ENCODE results near the gene MAGI1. TPM values are rescaled to one million over a fixed set of nuclear protein-coding genes. Genes with fewer than 3 reads are reported as not detected.

MAGI1 gene
- total RNA-seq, 1 donor from 2014 or later = 74.8 TPM

DNA sequence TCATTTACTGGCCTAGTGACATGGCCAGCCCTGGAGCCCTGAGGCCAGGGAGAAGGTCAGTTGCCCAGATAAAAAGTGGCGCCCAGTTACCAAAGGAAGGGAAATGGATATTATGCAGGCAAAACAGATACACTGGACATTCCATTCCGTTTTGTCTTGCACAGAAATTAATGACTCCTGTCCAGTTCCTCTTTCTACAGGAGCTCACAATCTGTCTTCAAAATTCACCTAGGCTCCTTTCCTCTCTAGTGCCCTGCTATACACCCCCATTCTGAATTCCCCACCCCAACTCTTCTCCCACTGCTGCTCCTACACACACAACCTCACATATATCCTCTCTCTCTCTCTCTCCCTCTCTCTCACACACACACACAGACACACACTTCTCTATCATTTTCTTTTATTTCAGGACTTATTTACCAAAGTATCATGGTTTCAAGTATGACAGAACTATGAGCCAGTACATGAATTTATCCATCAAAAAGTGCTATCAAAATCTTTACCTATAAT lies 229.0 kb downstream of the MAGI1 start:
- DNase-seq (ENCODE audit: low spot score) = no peak

DNA sequence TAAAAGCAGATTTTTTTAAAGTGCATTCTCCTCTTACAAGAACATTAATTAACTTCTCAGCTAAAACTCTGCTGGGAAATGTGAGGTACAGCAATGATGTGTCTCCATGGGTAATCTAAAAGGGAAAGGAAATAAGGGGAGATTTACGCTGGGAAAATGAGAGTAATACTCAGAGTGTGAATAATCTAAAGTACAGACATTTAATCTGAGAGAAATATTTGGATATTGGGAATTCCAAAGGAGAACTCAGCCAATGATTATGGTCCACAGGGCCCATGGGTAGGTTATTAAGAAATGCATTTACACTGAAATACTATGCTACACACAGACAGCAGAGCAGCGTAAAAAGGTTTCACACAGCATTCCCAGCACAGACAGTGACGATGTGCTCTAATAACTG lies 229.9 kb downstream of the MAGI1 start:
- DNase-seq (ENCODE audit: low spot score) = no peak

GRCh38 chr3:65808407-65808806 lies 230.3 kb downstream of the MAGI1 start:
- no peak for DNase-seq (ENCODE audit: low spot score)

- no peak for DNase-seq (ENCODE audit: low spot score)
These were observed 231.5 kb downstream of the MAGI1 start for GRCh38 chr3:65807225-65807624.

DNA sequence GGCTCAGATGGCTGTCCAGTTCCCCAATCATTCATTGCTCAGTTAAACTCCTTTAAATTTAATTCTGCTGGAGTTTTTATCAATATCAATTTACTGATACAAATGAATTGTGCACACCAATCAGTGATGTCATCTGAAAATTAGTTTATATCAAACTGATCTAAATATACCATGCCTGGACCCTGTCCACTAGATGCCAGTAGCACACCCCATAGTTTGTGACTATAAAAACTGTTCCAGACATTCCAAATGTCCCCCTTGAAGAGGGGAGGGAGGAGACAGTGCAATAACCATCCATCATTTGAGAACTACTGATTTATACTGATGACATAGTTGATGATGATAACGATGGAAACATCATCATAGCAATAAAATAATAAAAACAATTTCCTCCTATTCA lies 232.1 kb downstream of the MAGI1 start:
- DNase-seq (ENCODE audit: low spot score) = no peak

DNA sequence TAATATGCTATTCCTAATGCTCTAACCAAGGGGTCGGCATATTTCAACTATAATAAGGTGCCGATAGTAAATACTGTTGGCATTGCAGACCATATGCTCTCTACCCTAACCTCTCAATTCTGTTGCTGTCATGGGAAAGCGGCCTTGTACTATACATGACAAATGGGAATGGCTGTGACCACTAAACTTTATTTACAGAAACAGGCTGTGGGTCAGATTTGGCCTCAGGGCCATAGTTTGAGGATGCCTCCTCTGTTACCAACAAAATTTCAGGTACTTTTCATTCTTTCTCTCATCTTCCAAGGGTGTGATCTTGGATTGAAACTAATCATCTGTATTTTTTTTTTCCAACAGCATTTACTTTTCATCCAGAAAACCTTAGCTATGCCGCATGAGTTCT lies 242.0 kb downstream of the MAGI1 start:
- no peak for DNase-seq (ENCODE audit: low spot score)

GRCh38 chr3:65795166-65795565 lies 243.6 kb downstream of the MAGI1 start:
- DNase-seq (ENCODE audit: low spot score) = no peak

DNA sequence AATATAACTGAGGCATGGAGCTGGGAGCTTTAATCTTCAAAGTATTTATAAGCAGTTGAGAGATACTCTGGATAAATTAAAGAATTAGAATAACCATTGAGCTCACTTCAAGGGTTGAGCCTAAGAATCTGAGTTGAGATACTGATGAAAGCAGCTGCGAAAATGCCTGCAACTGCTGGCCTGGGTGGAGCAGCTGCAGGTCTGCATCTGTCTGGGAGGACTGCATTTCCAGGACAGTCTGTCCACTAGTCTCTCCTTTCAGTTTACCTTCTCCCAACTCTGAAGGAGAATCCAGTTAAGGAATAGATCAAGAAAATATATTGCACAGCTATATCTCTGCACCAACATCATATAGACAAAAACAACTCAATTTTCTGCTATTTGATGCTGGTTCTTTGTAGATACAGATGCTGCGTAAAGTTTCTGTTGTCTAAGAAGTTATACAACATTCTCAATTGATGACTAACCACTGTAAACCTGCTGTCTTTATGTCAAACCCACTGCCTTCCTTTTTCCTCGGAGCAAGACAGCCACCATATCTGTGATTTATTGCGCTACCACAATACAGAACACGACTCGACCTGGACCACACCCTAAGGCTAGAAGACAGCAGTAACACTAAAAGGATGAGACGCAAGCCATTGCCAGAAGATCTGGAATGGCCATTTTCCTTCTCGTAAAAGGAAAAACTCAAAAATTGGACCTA lies 245.1 kb downstream of the MAGI1 start:
- DNase-seq (ENCODE audit: low spot score) = no peak

- DNase-seq (ENCODE audit: low spot score) = no peak
These were observed 250.3 kb downstream of the MAGI1 start for GRCh38 chr3:65788461-65788860.

DNA sequence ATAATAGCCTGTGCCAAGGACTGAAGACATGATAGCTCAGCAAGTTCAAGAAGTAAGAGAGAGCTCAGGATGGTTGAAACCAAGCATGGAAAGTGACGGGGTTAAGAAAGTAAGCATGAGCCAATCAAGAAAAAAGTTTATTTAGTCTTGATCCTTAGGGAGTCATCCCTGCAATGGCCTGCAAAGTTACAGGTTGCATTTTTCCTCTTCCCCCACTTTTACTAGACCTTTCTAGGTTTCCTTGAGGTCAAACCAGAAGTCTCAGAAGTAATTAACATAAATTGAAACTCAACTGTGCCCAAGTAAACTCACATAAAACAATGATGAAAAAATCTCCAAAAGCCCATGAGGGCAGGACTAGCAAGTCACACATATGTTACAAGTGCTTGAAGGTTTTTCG lies 250.9 kb downstream of the MAGI1 start:
- no peak for DNase-seq (ENCODE audit: low spot score)

- no peak for DNase-seq (ENCODE audit: low spot score)
These were observed 251.4 kb downstream of the MAGI1 start for GRCh38 chr3:65787340-65787739.

DNA sequence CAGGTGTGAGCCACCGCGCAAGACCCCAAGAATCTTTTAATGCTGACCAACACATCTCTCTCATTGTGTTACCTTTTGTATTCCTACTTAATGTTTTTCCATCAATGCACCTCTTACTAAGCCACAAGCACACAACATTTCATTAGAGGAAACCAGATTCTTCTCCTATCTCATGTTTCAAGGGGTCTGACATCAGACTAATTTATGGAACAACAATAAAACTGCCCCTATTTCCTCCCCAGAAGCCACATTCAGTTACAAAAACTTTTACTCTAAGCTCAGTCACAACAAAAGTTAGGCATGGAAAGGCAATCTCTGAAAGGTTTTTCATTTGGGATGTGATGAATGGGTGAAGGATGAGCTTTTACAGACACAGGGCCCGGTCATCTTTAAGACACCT lies 251.8 kb downstream of the MAGI1 start:
- no peak for DNase-seq (ENCODE audit: low spot score)

- no peak for DNase-seq (ENCODE audit: low spot score)
These were observed 253.6 kb downstream of the MAGI1 start for GRCh38 chr3:65785065-65785645.

GRCh38 chr3:65783117-65783516 lies 255.6 kb downstream of the MAGI1 start:
- DNase-seq (ENCODE audit: low spot score) = no peak

GRCh38 chr3:65781594-65781993 lies 257.1 kb downstream of the MAGI1 start:
- DNase-seq (ENCODE audit: low spot score) = no peak

DNA sequence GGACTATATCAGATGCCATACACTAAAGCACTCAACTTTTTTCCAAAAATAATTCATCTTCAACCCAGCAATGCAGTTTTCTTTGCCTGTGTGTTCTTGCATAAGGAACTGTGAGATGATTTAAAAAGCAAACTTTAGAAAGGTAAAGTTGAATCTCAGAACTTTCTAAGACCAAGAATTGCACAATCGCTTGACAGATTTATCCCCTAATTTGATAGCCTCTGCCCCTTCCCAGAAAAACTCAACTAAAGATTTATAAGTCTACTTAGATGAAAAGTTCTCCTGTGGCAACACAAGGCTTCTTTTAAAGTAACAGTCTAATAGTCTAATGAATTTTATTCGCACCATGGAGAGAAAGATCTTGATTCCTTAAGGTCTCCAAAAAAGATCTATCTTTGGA lies 259.3 kb downstream of the MAGI1 start:
- no peak for DNase-seq (ENCODE audit: low spot score)

GRCh38 chr3:65778968-65779367 lies 259.8 kb downstream of the MAGI1 start:
- no peak for DNase-seq (ENCODE audit: low spot score)

- DNase-seq (ENCODE audit: low spot score) = no peak
These were observed 261.7 kb downstream of the MAGI1 start for GRCh38 chr3:65777050-65777449.

DNA sequence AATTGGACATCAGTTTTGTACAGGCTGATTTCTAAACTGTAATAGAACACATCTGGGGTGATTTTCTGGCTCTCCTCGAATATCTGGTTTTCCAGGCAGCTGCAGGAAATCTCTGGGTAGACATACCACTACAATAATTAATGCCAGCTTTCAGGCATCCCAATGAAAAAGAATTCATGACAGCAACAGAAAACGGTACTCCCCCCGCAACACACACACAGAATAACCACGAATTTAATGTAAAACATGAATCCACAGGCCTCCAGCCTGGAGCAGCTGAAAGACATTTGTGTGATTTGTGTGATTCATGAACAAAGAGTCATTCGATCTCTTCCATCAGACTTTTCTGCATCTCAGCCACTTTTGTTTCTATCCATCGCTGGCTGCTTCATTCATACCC lies 262.2 kb downstream of the MAGI1 start:
- no peak for DNase-seq (ENCODE audit: low spot score)

DNA sequence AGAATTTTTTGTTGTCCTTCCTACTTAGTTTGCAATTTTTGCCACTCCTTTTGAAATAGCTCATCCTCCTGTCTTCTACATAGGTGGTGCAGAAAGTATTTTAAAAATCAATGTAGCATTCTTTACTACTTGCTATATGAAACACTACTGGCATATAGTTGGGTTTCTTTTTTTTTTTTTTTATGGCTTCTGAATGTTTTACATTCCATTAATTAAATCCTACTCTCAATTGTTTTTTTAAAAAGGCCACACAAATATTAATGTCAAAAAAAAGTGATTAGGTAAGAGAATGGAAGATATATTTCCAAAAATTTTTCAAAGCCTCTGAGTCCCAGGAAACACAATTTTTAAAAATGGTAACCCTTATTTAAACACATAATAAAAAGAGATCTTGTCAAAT lies 262.6 kb downstream of the MAGI1 start:
- DNase-seq (ENCODE audit: low spot score) = no peak

GRCh38 chr3:65772758-65773157 lies 266.0 kb downstream of the MAGI1 start:
- no peak for DNase-seq (ENCODE audit: low spot score)

DNA sequence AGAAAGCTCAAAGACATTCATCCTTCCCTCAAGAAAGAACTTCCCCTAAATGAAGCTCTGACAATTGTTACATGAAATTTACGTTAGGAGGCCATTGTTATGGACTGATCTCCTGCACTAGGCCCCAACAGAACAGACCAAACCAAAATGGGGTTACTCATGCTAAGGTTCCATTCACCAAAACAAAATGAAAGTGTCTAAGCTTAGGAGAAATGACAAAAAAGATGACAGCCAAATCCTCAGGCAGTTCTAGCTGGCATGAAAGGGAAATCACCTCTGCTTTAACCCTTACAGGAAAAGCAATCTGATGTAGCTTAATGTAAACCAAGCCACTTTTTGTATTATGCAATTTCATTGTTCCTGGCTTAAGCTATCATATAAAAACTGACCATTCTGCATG lies 271.2 kb downstream of the MAGI1 start:
- DNase-seq (ENCODE audit: low spot score) = no peak

DNA sequence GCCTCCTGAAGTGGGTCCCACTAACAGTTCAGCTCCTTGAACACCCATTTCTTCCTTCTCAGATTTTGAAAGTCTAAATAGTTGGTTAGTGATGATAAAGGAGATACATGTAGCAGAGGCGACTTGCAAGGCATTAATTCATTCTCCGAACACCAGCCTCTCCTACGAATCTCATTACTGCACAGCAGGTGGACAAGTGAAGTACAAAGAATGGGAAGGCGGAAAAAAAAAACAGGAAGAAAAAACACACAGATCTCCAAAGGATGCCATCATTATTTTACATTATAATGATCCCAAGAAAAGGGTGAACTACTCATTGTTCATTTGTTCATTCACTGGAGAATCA lies 276.5 kb downstream of the MAGI1 start:
- DNase-seq (ENCODE audit: low spot score) = no peak
